Endothelial cell of umbilical vein (primary cell): ENCODE results near the gene STMN1. TPM values are rescaled to one million over a fixed set of nuclear protein-coding genes. Genes with fewer than 3 reads are reported as not detected.

Source experiments
- BruUV-seq: library from RNA; stranded (reverse); fragments of 400-500 nt; replicated peaks from 2 replicates; lab custom pipeline; 2021; lab: Mats Ljungman, UMichigan
- CTCF ChIA-PET: fragments of 300-600, 350-600 bp; sonication (Branson Sonifier 250); formaldehyde crosslinking; loops from one replicate; lab custom pipeline; 2021; ENCODE audit warnings: antibody characterized with exemption, inconsistent platforms; lab: Charles Lee
- POLR2A ChIA-PET: fragments of 300-600, 350-600 bp; sonication (Branson Sonifier 250); formaldehyde crosslinking; loops from one replicate; lab custom pipeline; 2021; ENCODE audit warnings: antibody characterized with exemption, inconsistent platforms; lab: Charles Lee
- DNase-seq: peaks from one replicate; pipeline ENCODE4 v3.0.0-alpha.2; 2011; ENCODE audit warnings: low read depth, low spot score
- FAIRE-seq: peaks from 2 replicates; lab custom pipeline; 2011; peaks lifted over from hg19 to GRCh38; lab: Jason Lieb, UNC
- H2AFZ ChIP-seq: 2 replicates; pipeline ENCODE4 v1.6.0; 2012; ENCODE audit warnings: low read depth, low read length, control low read depth, inconsistent platforms
- H3K27ac ChIP-seq: 2 replicates; pipeline ENCODE4 v1.5.1; 2011; ENCODE audit warnings: low read depth, mild to moderate bottlenecking, control low read depth, low read length, moderate library complexity; ENCODE audit not compliant: insufficient read depth
- H3K27me3 ChIP-seq, 2 experiments: 2 replicates each; pipeline versions ENCODE4 v1.6.0 to v1.6.1; 2011; ENCODE audit warnings: low read length in 2 of 2, mixed read lengths in 1 of 2; ENCODE audit not compliant: control insufficient read depth in 2 of 2, insufficient read depth in 2 of 2
- H3K36me3 ChIP-seq, 2 experiments: 2 replicates in 1 of 2; 3 replicates in 1 of 2; pipeline ENCODE4 v1.5.1; 2011; ENCODE audit warnings: low read length in 2 of 2, mild to moderate bottlenecking in 1 of 2, moderate library complexity in 1 of 2; ENCODE audit not compliant: control insufficient read depth in 2 of 2, insufficient read depth in 2 of 2; ENCODE audit errors: extremely low read depth in 1 of 2
- H3K4me1 ChIP-seq: 3 replicates; pipeline ENCODE4 v1.5.1; 2011; ENCODE audit warnings: mild to moderate bottlenecking, low read length; ENCODE audit not compliant: control insufficient read depth, insufficient read depth; ENCODE audit errors: extremely low read depth
- H3K4me2 ChIP-seq: 2 replicates; pipeline ENCODE4 v1.6.1; 2011; ENCODE audit warnings: low read length, control low read depth, mixed read lengths; ENCODE audit not compliant: insufficient read depth
- H3K4me3 ChIP-seq, 3 experiments: fragments of 200-600 bp in 1 of 3; sonication (generic), shearing (Covaris generic) in 1 of 3; replicated peaks in 1 of 3; 2 replicates each; pipeline ENCODE4 v1.5.1; 2011 to 2016; ENCODE audit warnings: control low read depth in 3 of 3, low read length in 3 of 3, mild to moderate bottlenecking in 2 of 3, inconsistent platforms in 1 of 3, low read depth in 1 of 3, moderate library complexity in 1 of 3; ENCODE audit not compliant: insufficient read depth in 1 of 3
- H3K79me2 ChIP-seq: 2 replicates; pipeline ENCODE4 v1.6.0; 2012; ENCODE audit warnings: low read length, inconsistent platforms; ENCODE audit not compliant: control insufficient read depth, insufficient read depth
- H3K9ac ChIP-seq: replicated peaks from 2 replicates; pipeline ENCODE3; 2011; ENCODE audit warnings: low read length, control low read depth; ENCODE audit not compliant: insufficient read depth; ENCODE audit errors: extremely low read depth
- H3K9me1 ChIP-seq: replicated peaks from 3 replicates; pipeline ENCODE4 v1.6.0; 2011; ENCODE audit warnings: mild to moderate bottlenecking, low read length; ENCODE audit not compliant: control insufficient read depth, insufficient read depth; ENCODE audit errors: extremely low read depth
- H3K9me3 ChIP-seq: replicated peaks from 2 replicates; pipeline ENCODE4 v1.5.1; 2012; ENCODE audit warnings: low read length, inconsistent platforms; ENCODE audit not compliant: control insufficient read depth, insufficient read depth
- H4K20me1 ChIP-seq: replicated peaks from 2 replicates; pipeline ENCODE3; 2011; ENCODE audit warnings: mild to moderate bottlenecking, low read length; ENCODE audit not compliant: control insufficient read depth, insufficient read depth; ENCODE audit errors: extremely low read depth
- EZH2 ChIP-seq: IDR thresholded peaks from 2 replicates; pipeline ENCODE4 v1.6.1; 2012; ENCODE audit warnings: borderline replicate concordance, low read depth, mild to moderate bottlenecking, moderate library complexity, low read length, inconsistent platforms; ENCODE audit not compliant: severe bottlenecking
- FOS ChIP-seq: IDR thresholded peaks from 2 replicates; pipeline ENCODE4 v1.6.1; 2011; ENCODE audit warnings: mild to moderate bottlenecking, low read length, moderate library complexity, borderline replicate concordance; ENCODE audit not compliant: insufficient read depth
- GATA2 ChIP-seq: IDR thresholded peaks from 2 replicates; pipeline ENCODE4 v1.7.0; 2011; ENCODE audit warnings: low read depth, mild to moderate bottlenecking, moderate library complexity, mixed read lengths, low read length; ENCODE audit not compliant: insufficient read length, insufficient read depth
- JUN ChIP-seq: IDR thresholded peaks from 2 replicates; pipeline ENCODE4 v1.6.1; 2011; ENCODE audit warnings: borderline replicate concordance, low read depth; ENCODE audit not compliant: insufficient read length, insufficient read depth
- MAX ChIP-seq: IDR thresholded peaks from 2 replicates; pipeline ENCODE4 v1.6.1; 2011; ENCODE audit not compliant: insufficient read depth, insufficient read length
- MYC ChIP-seq: IDR thresholded peaks from one replicate; pipeline ENCODE4 v1.6.1; 2011; ENCODE audit warnings: mild to moderate bottlenecking, low read depth, low read length
- POLR2A ChIP-seq: IDR thresholded peaks from 2 replicates; pipeline ENCODE4 v1.6.1; 2012; ENCODE audit warnings: low read depth, mild to moderate bottlenecking, control low read depth, low read length
- POLR2AphosphoS5 ChIP-seq: IDR thresholded peaks from 2 replicates; pipeline ENCODE4 v1.6.1; 2012; ENCODE audit warnings: low read depth, mild to moderate bottlenecking, control low read depth, low read length, moderate library complexity; ENCODE audit not compliant: insufficient read depth
- dilution Hi-C: fragments of 300-500 bp; cut with MboI; formaldehyde crosslinking; loops from one replicate; pipeline ENCODE4 v1.15.0; 2019; ENCODE audit warnings: low sequenced_read_pairs; ENCODE audit not compliant: extremely low pct_ligation_motif_present
- intact Hi-C: fragments of 100-400 bp; cut with micrococcal nuclease; formaldehyde crosslinking; loops from one replicate; pipeline ENCODE4 v1.10.0; 2022
- polyA plus RNA-seq, 4 experiments: library from polyadenylated mRNA; depleted of rRNA in 3 of 4; stranded (reverse) in 3 of 4; unstranded in 1 of 4; fragments of >200 nt; gene quantifications; 2 replicates each; pipeline versions ENCODE4 v1.2.1 to v1.2.3, GENCODE V29; 2011 to 2012; ENCODE audit warnings: missing spikeins in 1 of 4
- total RNA-seq: library from RNA; stranded (reverse); gene quantifications from 2 replicates; pipeline ENCODE4 v1.2.3, GENCODE V29; 2021
- TF ChIP-seq, protein P1 (sequence below), 2 donors: IDR thresholded peaks; 1 replicate in 1 of 2; 2 replicates in 1 of 2; pipeline ENCODE4 v1.5.1; 2011; ENCODE audit warnings: low read length in 2 of 2, mild to moderate bottlenecking in 2 of 2, moderate library complexity in 2 of 2, control low read depth in 1 of 2, inconsistent platforms in 1 of 2, low read depth in 1 of 2; ENCODE audit not compliant: insufficient read depth in 1 of 2; ENCODE audit errors: extremely low read depth in 1 of 2

Gene STMN1
- total and polyA plus RNA-seq, 2 donors (not counting 3 experiments of a cell fraction or from before 2014, with no cell fraction given), result 102 to 503 TPM

DNA sequence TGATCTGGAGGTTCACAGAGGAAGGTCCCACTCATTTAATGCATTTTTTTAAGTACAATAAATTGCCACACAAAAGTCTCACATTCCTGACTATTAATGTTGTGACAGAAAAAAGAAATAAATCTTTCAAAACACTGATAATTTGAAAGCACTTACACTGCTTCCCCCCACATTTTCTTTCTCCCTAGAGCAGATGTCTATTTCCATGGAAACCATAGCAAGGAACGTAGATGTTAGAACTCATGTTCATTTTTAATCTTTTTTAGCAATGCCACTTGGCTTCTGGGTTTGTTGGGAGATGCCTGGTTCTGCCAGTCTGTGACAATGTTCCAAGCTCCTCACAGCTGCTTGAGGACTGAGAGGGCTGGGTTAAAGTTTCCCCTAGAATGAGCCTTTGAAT, 1.9 kb upstream of the STMN1 start:
- H3K27ac ChIP-seq, result no peak overlapping the region
- POLR2A ChIA-PET, result no interaction called here
- intact Hi-C loops, result loop anchor here (10.0 kb wide), 1 partner anchor 247 kb away; the partner anchor contains the start of gene FAM110D
- TF ChIP-seq FOS, result no peak
- TF ChIP-seq GATA2, result no peak
- H3K4me1 ChIP-seq, result peaks cover 16% of the 10 kb centered on the region
- no peaks in the 10 kb centered on the region for H3K9me1 ChIP-seq
- FAIRE-seq (no peak), DNase-seq (no peak)
- H3K27me3 ChIP-seq, result peaks cover 3 to 4% of the 10 kb centered on the region in 2 experiments
- no TSS peak for BruUV-seq
- no peak overlapping the region for H3K4me3 ChIP-seq
- H3K36me3 ChIP-seq, result peaks cover 0 to 4% of the 10 kb centered on the region in 2 experiments
- dilution Hi-C loops, result no loop called here
- H3K4me2 ChIP-seq, result no peak overlapping the region
- CTCF ChIA-PET, result interaction anchor here (1.1 to 1.3 kb wide), 3 partner anchors 12 to 89 kb away, joined by 3 to 8 read pairs (median 6); partner anchors contain the start of gene PAFAH2
- no peak overlapping the region for H2AFZ ChIP-seq
- H4K20me1 ChIP-seq, result no peaks in the 10 kb centered on the region
- H3K79me2 ChIP-seq, result peaks cover 21% of the 10 kb centered on the region
- no peaks in the 10 kb centered on the region for H3K9me3 ChIP-seq
- no peak overlapping the region for H3K9ac ChIP-seq

- POLR2A ChIA-PET, result no interaction called here
- Histone ChIP-seq H3K9me3 (no peaks in the 10 kb centered on the region), H3K79me2 (peaks cover 25% of the 10 kb centered on the region), H3K27ac (no peak overlapping the region), H2AFZ (no peak overlapping the region), H3K36me3 (peaks cover 1 to 9% of the 10 kb centered on the region in 2 experiments), H3K9ac (no peak overlapping the region), H4K20me1 (no peaks in the 10 kb centered on the region), H3K4me3 (no peak overlapping the region), H3K4me1 (peaks cover 18% of the 10 kb centered on the region), H3K27me3 (peaks cover 3 to 4% of the 10 kb centered on the region in 2 experiments), H3K4me2 (no peak overlapping the region), H3K9me1 (no peaks in the 10 kb centered on the region)
- dilution Hi-C loops (no loop called here), intact Hi-C loops (loop anchor here (2.0 to 10.0 kb wide), 2 partner anchors 15 to 247 kb away; partner anchors contain the start of gene FAM110D)
- BruUV-seq, result no TSS peak
- FAIRE-seq (no peak), DNase-seq (no peak)
- CTCF ChIA-PET, result no interaction called here
- TF ChIP-seq MYC (no peak), POLR2A (no peak), GATA2 (no peak), JUN (no peak), FOS (no peak), EZH2 (no peak), MAX (no peak), POLR2AphosphoS5 (no peak)
- TF ChIP-seq, protein P1, sequence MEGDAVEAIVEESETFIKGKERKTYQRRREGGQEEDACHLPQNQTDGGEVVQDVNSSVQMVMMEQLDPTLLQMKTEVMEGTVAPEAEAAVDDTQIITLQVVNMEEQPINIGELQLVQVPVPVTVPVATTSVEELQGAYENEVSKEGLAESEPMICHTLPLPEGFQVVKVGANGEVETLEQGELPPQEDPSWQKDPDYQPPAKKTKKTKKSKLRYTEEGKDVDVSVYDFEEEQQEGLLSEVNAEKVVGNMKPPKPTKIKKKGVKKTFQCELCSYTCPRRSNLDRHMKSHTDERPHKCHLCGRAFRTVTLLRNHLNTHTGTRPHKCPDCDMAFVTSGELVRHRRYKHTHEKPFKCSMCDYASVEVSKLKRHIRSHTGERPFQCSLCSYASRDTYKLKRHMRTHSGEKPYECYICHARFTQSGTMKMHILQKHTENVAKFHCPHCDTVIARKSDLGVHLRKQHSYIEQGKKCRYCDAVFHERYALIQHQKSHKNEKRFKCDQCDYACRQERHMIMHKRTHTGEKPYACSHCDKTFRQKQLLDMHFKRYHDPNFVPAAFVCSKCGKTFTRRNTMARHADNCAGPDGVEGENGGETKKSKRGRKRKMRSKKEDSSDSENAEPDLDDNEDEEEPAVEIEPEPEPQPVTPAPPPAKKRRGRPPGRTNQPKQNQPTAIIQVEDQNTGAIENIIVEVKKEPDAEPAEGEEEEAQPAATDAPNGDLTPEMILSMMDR (IDR thresholded peaks at IDR 0.05; ENCODE audit: extremely low read depth in 1 of 2, insufficient read depth in 1 of 2, low read depth in 1 of 2, low read length in 2 of 2), result no peak
Observed at GRCh38 chr1:25907601-25908000, 1.4 kb upstream of the STMN1 start.
